Measurements from ENCODE around the gene CCPG1.

GRCh38 chr15:55361048-55361447, 47.1 kb downstream of the CCPG1 start:
- TF ChIP-seq CTCF (IDR thresholded peaks at IDR 0.05) (no peak), ZFX (IDR thresholded peaks at IDR 0.05; ENCODE audit: borderline replicate concordance) (no peak)
